ENCODE data around the gene POLH. TPM values are rescaled to one million over a fixed set of nuclear protein-coding genes. Genes with fewer than 3 reads are reported as not detected.
"Not testable (repeated sequence)": the region's sequence is repeated elsewhere in the genome, so short reads cannot be mapped to it uniquely, and the experiment has no call there.

Gene POLH
- 1 to 10 TPM; 3.6 to 6.4 (median 5.5) TPM for total RNA-seq
- polyA plus RNA-seq: 1 to 10 TPM; 1.7 to 6.8 (median 1.9) TPM
- long read RNA-seq, donor 1: 0 reads
- long read RNA-seq, donor 2, partial matches to known transcripts: 0 of 5 reads
- long read RNA-seq, donor 2, other reads (novel, unspliced or antisense): 2 of 5 reads

- Histone ChIP-seq H3K36me3 (ENCODE audit: insufficient read depth in 1 of 2, low read depth in 1 of 2) (peaks cover 5 to 26% of the 10 kb centered on the region in 2 donors), H3K27me3 (ENCODE audit: insufficient read depth in 3 of 3, low read length in 2 of 3) (no peaks in the 10 kb centered on the region), H3K4me3 (peak within 1 kb of the TSS; percentile 96), H3K4me1 (peaks cover 13% of the 10 kb centered on the region), H3K9me3 (no peaks in the 10 kb centered on the region), H3K27ac (peak within 1 kb of the TSS; percentile 83)
- ATAC-seq (peak; percentile 99), DNase-seq (peak; percentile 94 to 97)
- WGBS, 3 donors: 0% methylated on average over 59 to 76 of the region's 76 CpGs
- intact Hi-C loops (cut with DNase I): loop anchor here (5.0 to 10.0 kb wide), 2 partner anchors 51 to 121 kb away; partner anchors contain the start of genes DLK2 (in 1 of the 2) and GTPBP2 (in 1 of the 2)
- peak; percentile 25 for TF ChIP-seq CTCF (IDR thresholded peaks at IDR 0.05)
Measured at GRCh38 chr6:43575772-43576551, at the start of gene POLH, which contains the start of gene XPO5. TSS of gene POLH (plus strand) at chr6:43576185. CDS start at chr6:43582320, 6,135 bp downstream. TSS of gene XPO5 (minus strand) at chr6:43576038. CDS start at chr6:43575864, 174 bp downstream.

- TF ChIP-seq CTCF (IDR thresholded peaks at IDR 0.05): no peak
- intact Hi-C loops (cut with DNase I): no loop called here
- 52 to 80% (median 57%) methylated on average over 1 of the region's 1 CpG for WGBS, 3 donors
- no peak overlapping the region for H3K27ac ChIP-seq
- no peaks in the 10 kb centered on the region for H3K4me1 ChIP-seq
- H3K27me3 ChIP-seq (ENCODE audit: insufficient read depth in 3 of 3, low read length in 2 of 3): no peaks in the 10 kb centered on the region
- no peak overlapping the region for H3K4me3 ChIP-seq
- H3K36me3 ChIP-seq (ENCODE audit: insufficient read depth in 1 of 2, low read depth in 1 of 2): peaks cover 16 to 93% of the 10 kb centered on the region in 2 donors
- DNase-seq: no peak
- ATAC-seq: no peak
- no peaks in the 10 kb centered on the region for H3K9me3 ChIP-seq
Measured at GRCh38 chr6:43532201-43532600, 43.8 kb upstream of the POLH start.

GRCh38 chr6:43538986-43539385, 37.0 kb upstream of the POLH start:
- DNase-seq; H3K27ac ChIP-seq; ATAC-seq; H3K27me3 ChIP-seq (ENCODE audit: insufficient read depth in 3 of 3, low read length in 2 of 3); H3K4me3 ChIP-seq; H3K4me1 ChIP-seq; intact Hi-C loops (cut with DNase I); H3K9me3 ChIP-seq: not testable (repeated sequence)
- WGBS, 3 donors: 94 to 99% (median 97%) methylated on average over 13 to 15 of the region's 17 CpGs
- peaks cover 3 to 93% of the 10 kb centered on the region in 2 donors for H3K36me3 ChIP-seq (ENCODE audit: insufficient read depth in 1 of 2, low read depth in 1 of 2)

GRCh38 chr6:43539409-43539808, 36.6 kb upstream of the POLH start:
- H3K4me3 ChIP-seq; ATAC-seq; H3K27ac ChIP-seq; H3K4me1 ChIP-seq; H3K9me3 ChIP-seq; DNase-seq; intact Hi-C loops (cut with DNase I); H3K27me3 ChIP-seq (ENCODE audit: insufficient read depth in 3 of 3, low read length in 2 of 3): not testable (repeated sequence)
- H3K36me3 ChIP-seq (ENCODE audit: insufficient read depth in 1 of 2, low read depth in 1 of 2): peaks cover 3 to 93% of the 10 kb centered on the region in 2 donors
- 98 to 99% (median 98%) methylated on average over 18 to 20 of the region's 20 CpGs for WGBS, 3 donors

- TF ChIP-seq CTCF (IDR thresholded peaks at IDR 0.05): no peak
- intact Hi-C loops (cut with DNase I): no loop called here
- Histone ChIP-seq H3K27ac (no peak overlapping the region), H3K4me3 (no peak overlapping the region), H3K36me3 (ENCODE audit: insufficient read depth in 1 of 2, low read depth in 1 of 2) (peaks cover 1 to 93% of the 10 kb centered on the region in 2 donors), H3K9me3 (no peaks in the 10 kb centered on the region), H3K27me3 (ENCODE audit: insufficient read depth in 3 of 3, low read length in 2 of 3) (no peaks in the 10 kb centered on the region), H3K4me1 (no peaks in the 10 kb centered on the region)
- DNase-seq: no peak
- no peak for ATAC-seq
- WGBS, 3 donors: 97 to 98% (median 98%) methylated on average over 5 of the region's 5 CpGs
Measured at GRCh38 chr6:43540507-43540906, 35.5 kb upstream of the POLH start.

Measured in psoas muscle (tissue), 8 donors.